Endothelial cell of umbilical vein (primary cell): Measurements from ENCODE around the gene SFI1. TPM values are rescaled to one million over a fixed set of nuclear protein-coding genes. Genes with fewer than 3 reads are reported as not detected.

Experiments used
- BruUV-seq: library from RNA; stranded (reverse); fragments of 400-500 nt; replicated peaks from 2 replicates; lab custom pipeline; 2021; lab: Mats Ljungman, UMichigan
- CTCF ChIA-PET: fragments of 300-600, 350-600 bp; sonication (Branson Sonifier 250); formaldehyde crosslinking; loops from one replicate; lab custom pipeline; 2021; ENCODE audit warnings: antibody characterized with exemption, inconsistent platforms; lab: Charles Lee
- POLR2A ChIA-PET: fragments of 300-600, 350-600 bp; sonication (Branson Sonifier 250); formaldehyde crosslinking; loops from one replicate; lab custom pipeline; 2021; ENCODE audit warnings: antibody characterized with exemption, inconsistent platforms; lab: Charles Lee
- DNase-seq: peaks from one replicate; pipeline ENCODE4 v3.0.0-alpha.2; 2011; ENCODE audit warnings: low read depth, low spot score
- FAIRE-seq: peaks from 2 replicates; lab custom pipeline; 2011; peaks lifted over from hg19 to GRCh38; lab: Jason Lieb, UNC
- H2AFZ ChIP-seq: 2 replicates; pipeline ENCODE4 v1.6.0; 2012; ENCODE audit warnings: low read depth, low read length, control low read depth, inconsistent platforms
- H3K27ac ChIP-seq: 2 replicates; pipeline ENCODE4 v1.5.1; 2011; ENCODE audit warnings: low read depth, mild to moderate bottlenecking, control low read depth, low read length, moderate library complexity; ENCODE audit not compliant: insufficient read depth
- H3K27me3 ChIP-seq, 2 experiments: 2 replicates each; pipeline versions ENCODE4 v1.6.0 to v1.6.1; 2011; ENCODE audit warnings: low read length in 2 of 2, mixed read lengths in 1 of 2; ENCODE audit not compliant: control insufficient read depth in 2 of 2, insufficient read depth in 2 of 2
- H3K36me3 ChIP-seq, 2 experiments: 2 replicates in 1 of 2; 3 replicates in 1 of 2; pipeline ENCODE4 v1.5.1; 2011; ENCODE audit warnings: low read length in 2 of 2, mild to moderate bottlenecking in 1 of 2, moderate library complexity in 1 of 2; ENCODE audit not compliant: control insufficient read depth in 2 of 2, insufficient read depth in 2 of 2; ENCODE audit errors: extremely low read depth in 1 of 2
- H3K4me1 ChIP-seq: 3 replicates; pipeline ENCODE4 v1.5.1; 2011; ENCODE audit warnings: mild to moderate bottlenecking, low read length; ENCODE audit not compliant: control insufficient read depth, insufficient read depth; ENCODE audit errors: extremely low read depth
- H3K4me2 ChIP-seq: 2 replicates; pipeline ENCODE4 v1.6.1; 2011; ENCODE audit warnings: low read length, control low read depth, mixed read lengths; ENCODE audit not compliant: insufficient read depth
- H3K4me3 ChIP-seq, 3 experiments: fragments of 200-600 bp in 1 of 3; sonication (generic), shearing (Covaris generic) in 1 of 3; replicated peaks in 1 of 3; 2 replicates each; pipeline ENCODE4 v1.5.1; 2011 to 2016; ENCODE audit warnings: control low read depth in 3 of 3, low read length in 3 of 3, mild to moderate bottlenecking in 2 of 3, inconsistent platforms in 1 of 3, low read depth in 1 of 3, moderate library complexity in 1 of 3; ENCODE audit not compliant: insufficient read depth in 1 of 3
- H3K79me2 ChIP-seq: 2 replicates; pipeline ENCODE4 v1.6.0; 2012; ENCODE audit warnings: low read length, inconsistent platforms; ENCODE audit not compliant: control insufficient read depth, insufficient read depth
- H3K9ac ChIP-seq: replicated peaks from 2 replicates; pipeline ENCODE3; 2011; ENCODE audit warnings: low read length, control low read depth; ENCODE audit not compliant: insufficient read depth; ENCODE audit errors: extremely low read depth
- H3K9me1 ChIP-seq: replicated peaks from 3 replicates; pipeline ENCODE4 v1.6.0; 2011; ENCODE audit warnings: mild to moderate bottlenecking, low read length; ENCODE audit not compliant: control insufficient read depth, insufficient read depth; ENCODE audit errors: extremely low read depth
- H3K9me3 ChIP-seq: replicated peaks from 2 replicates; pipeline ENCODE4 v1.5.1; 2012; ENCODE audit warnings: low read length, inconsistent platforms; ENCODE audit not compliant: control insufficient read depth, insufficient read depth
- H4K20me1 ChIP-seq: replicated peaks from 2 replicates; pipeline ENCODE3; 2011; ENCODE audit warnings: mild to moderate bottlenecking, low read length; ENCODE audit not compliant: control insufficient read depth, insufficient read depth; ENCODE audit errors: extremely low read depth
- EZH2 ChIP-seq: IDR thresholded peaks from 2 replicates; pipeline ENCODE4 v1.6.1; 2012; ENCODE audit warnings: borderline replicate concordance, low read depth, mild to moderate bottlenecking, moderate library complexity, low read length, inconsistent platforms; ENCODE audit not compliant: severe bottlenecking
- FOS ChIP-seq: IDR thresholded peaks from 2 replicates; pipeline ENCODE4 v1.6.1; 2011; ENCODE audit warnings: mild to moderate bottlenecking, low read length, moderate library complexity, borderline replicate concordance; ENCODE audit not compliant: insufficient read depth
- GATA2 ChIP-seq: IDR thresholded peaks from 2 replicates; pipeline ENCODE4 v1.7.0; 2011; ENCODE audit warnings: low read depth, mild to moderate bottlenecking, moderate library complexity, mixed read lengths, low read length; ENCODE audit not compliant: insufficient read length, insufficient read depth
- JUN ChIP-seq: IDR thresholded peaks from 2 replicates; pipeline ENCODE4 v1.6.1; 2011; ENCODE audit warnings: borderline replicate concordance, low read depth; ENCODE audit not compliant: insufficient read length, insufficient read depth
- MAX ChIP-seq: IDR thresholded peaks from 2 replicates; pipeline ENCODE4 v1.6.1; 2011; ENCODE audit not compliant: insufficient read depth, insufficient read length
- MYC ChIP-seq: IDR thresholded peaks from one replicate; pipeline ENCODE4 v1.6.1; 2011; ENCODE audit warnings: mild to moderate bottlenecking, low read depth, low read length
- POLR2A ChIP-seq: IDR thresholded peaks from 2 replicates; pipeline ENCODE4 v1.6.1; 2012; ENCODE audit warnings: low read depth, mild to moderate bottlenecking, control low read depth, low read length
- POLR2AphosphoS5 ChIP-seq: IDR thresholded peaks from 2 replicates; pipeline ENCODE4 v1.6.1; 2012; ENCODE audit warnings: low read depth, mild to moderate bottlenecking, control low read depth, low read length, moderate library complexity; ENCODE audit not compliant: insufficient read depth
- dilution Hi-C: fragments of 300-500 bp; cut with MboI; formaldehyde crosslinking; loops from one replicate; pipeline ENCODE4 v1.15.0; 2019; ENCODE audit warnings: low sequenced_read_pairs; ENCODE audit not compliant: extremely low pct_ligation_motif_present
- intact Hi-C: fragments of 100-400 bp; cut with micrococcal nuclease; formaldehyde crosslinking; loops from one replicate; pipeline ENCODE4 v1.10.0; 2022
- polyA plus RNA-seq, 4 experiments: library from polyadenylated mRNA; depleted of rRNA in 3 of 4; stranded (reverse) in 3 of 4; unstranded in 1 of 4; fragments of >200 nt; gene quantifications; 2 replicates each; pipeline versions ENCODE4 v1.2.1 to v1.2.3, GENCODE V29; 2011 to 2012; ENCODE audit warnings: missing spikeins in 1 of 4
- total RNA-seq: library from RNA; stranded (reverse); gene quantifications from 2 replicates; pipeline ENCODE4 v1.2.3, GENCODE V29; 2021
- TF ChIP-seq, protein P1 (sequence below), 2 donors: IDR thresholded peaks; 1 replicate in 1 of 2; 2 replicates in 1 of 2; pipeline ENCODE4 v1.5.1; 2011; ENCODE audit warnings: low read length in 2 of 2, mild to moderate bottlenecking in 2 of 2, moderate library complexity in 2 of 2, control low read depth in 1 of 2, inconsistent platforms in 1 of 2, low read depth in 1 of 2; ENCODE audit not compliant: insufficient read depth in 1 of 2; ENCODE audit errors: extremely low read depth in 1 of 2

The SFI1 gene
- total and polyA plus RNA-seq, 2 donors (not counting 3 experiments of a cell fraction or from before 2014, with no cell fraction given) = 12.5 to 46.4 TPM

DNA sequence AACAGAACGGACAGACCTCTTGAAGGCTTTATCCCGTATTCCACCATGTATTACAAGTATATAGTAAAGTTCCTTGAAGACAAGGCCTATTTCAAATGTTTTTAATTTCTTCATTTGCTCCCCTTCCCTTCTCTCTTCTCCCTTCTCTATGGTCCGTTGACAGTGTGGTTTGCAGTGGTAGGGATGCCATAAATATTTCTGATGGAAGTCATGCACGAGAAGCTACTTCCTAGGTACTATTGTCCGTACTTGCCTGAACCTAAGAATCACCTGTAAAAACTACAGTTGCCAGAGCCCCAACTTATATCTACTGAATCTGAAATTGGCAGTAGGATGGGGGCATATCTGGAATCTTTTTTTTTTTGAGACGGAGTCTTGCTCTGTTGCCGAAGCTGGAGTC is 162.9 kb downstream of the SFI1 start:
- peaks cover 11% of the 10 kb centered on the region for H3K4me1 ChIP-seq
- H2AFZ ChIP-seq = no peak overlapping the region
- no peaks in the 10 kb centered on the region for H3K9me3 ChIP-seq
- H3K9me1 ChIP-seq = no peaks in the 10 kb centered on the region
- H3K4me3 ChIP-seq = no peak overlapping the region
- H4K20me1 ChIP-seq = no peaks in the 10 kb centered on the region
- no peak overlapping the region for H3K9ac ChIP-seq
- H3K4me2 ChIP-seq = no peak overlapping the region
- DNase-seq = no peak
- H3K79me2 ChIP-seq = peaks cover 62% of the 10 kb centered on the region
- no TSS peak for BruUV-seq
- FAIRE-seq = no peak
- POLR2A ChIA-PET = no interaction called here
- dilution Hi-C loops = no loop called here
- no peaks in the 10 kb centered on the region for H3K36me3 ChIP-seq
- CTCF ChIA-PET = no interaction called here
- no peak for TF ChIP-seq MYC
- no peak for TF ChIP-seq MAX
- no peak for TF ChIP-seq POLR2A
- TF ChIP-seq GATA2 = no peak
- TF ChIP-seq POLR2AphosphoS5 = no peak
- TF ChIP-seq EZH2 = no peak
- TF ChIP-seq, protein P1, sequence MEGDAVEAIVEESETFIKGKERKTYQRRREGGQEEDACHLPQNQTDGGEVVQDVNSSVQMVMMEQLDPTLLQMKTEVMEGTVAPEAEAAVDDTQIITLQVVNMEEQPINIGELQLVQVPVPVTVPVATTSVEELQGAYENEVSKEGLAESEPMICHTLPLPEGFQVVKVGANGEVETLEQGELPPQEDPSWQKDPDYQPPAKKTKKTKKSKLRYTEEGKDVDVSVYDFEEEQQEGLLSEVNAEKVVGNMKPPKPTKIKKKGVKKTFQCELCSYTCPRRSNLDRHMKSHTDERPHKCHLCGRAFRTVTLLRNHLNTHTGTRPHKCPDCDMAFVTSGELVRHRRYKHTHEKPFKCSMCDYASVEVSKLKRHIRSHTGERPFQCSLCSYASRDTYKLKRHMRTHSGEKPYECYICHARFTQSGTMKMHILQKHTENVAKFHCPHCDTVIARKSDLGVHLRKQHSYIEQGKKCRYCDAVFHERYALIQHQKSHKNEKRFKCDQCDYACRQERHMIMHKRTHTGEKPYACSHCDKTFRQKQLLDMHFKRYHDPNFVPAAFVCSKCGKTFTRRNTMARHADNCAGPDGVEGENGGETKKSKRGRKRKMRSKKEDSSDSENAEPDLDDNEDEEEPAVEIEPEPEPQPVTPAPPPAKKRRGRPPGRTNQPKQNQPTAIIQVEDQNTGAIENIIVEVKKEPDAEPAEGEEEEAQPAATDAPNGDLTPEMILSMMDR (IDR thresholded peaks at IDR 0.05; ENCODE audit: extremely low read depth in 1 of 2, insufficient read depth in 1 of 2, low read depth in 1 of 2, low read length in 2 of 2) = no peak
- TF ChIP-seq FOS = no peak
- no peak for TF ChIP-seq JUN
- intact Hi-C loops = no loop called here
- H3K27me3 ChIP-seq = no peaks in the 10 kb centered on the region
- H3K27ac ChIP-seq = no peak overlapping the region
